ENCODE data around the gene PATJ. TPM values are rescaled to one million over a fixed set of nuclear protein-coding genes. Genes with fewer than 3 reads are reported as not detected.

The PATJ gene
- total and polyA plus RNA-seq, 2 experiments from 2014 or later: 20.0 to 44.8 TPM

GRCh38 chr1:61904354-61904753 lies 162.1 kb downstream of the PATJ start:
- no peak overlapping the region for H3K27ac ChIP-seq
- no peak for DNase-seq (ENCODE audit: low spot score)
- H3K4me1 ChIP-seq (ENCODE audit: insufficient read depth): peaks cover 3% of the 10 kb centered on the region
- TF ChIP-seq, protein P1, sequence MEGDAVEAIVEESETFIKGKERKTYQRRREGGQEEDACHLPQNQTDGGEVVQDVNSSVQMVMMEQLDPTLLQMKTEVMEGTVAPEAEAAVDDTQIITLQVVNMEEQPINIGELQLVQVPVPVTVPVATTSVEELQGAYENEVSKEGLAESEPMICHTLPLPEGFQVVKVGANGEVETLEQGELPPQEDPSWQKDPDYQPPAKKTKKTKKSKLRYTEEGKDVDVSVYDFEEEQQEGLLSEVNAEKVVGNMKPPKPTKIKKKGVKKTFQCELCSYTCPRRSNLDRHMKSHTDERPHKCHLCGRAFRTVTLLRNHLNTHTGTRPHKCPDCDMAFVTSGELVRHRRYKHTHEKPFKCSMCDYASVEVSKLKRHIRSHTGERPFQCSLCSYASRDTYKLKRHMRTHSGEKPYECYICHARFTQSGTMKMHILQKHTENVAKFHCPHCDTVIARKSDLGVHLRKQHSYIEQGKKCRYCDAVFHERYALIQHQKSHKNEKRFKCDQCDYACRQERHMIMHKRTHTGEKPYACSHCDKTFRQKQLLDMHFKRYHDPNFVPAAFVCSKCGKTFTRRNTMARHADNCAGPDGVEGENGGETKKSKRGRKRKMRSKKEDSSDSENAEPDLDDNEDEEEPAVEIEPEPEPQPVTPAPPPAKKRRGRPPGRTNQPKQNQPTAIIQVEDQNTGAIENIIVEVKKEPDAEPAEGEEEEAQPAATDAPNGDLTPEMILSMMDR (IDR thresholded peaks at IDR 0.05; ENCODE audit: poor library complexity): no peak
- TF ChIP-seq EZH2 (IDR thresholded peaks at IDR 0.05; ENCODE audit: borderline replicate concordance) (no peak), EZH2phosphoT487 (IDR thresholded peaks at IDR 0.05; ENCODE audit: low read depth, severe bottlenecking, unreplicated experiment) (no peak)
- no peaks in the 10 kb centered on the region for H3K79me2 ChIP-seq
- no peaks in the 10 kb centered on the region for H3K9me2 ChIP-seq (replicated peaks; ENCODE audit: insufficient read depth)
- H3K4me2 ChIP-seq: no peak overlapping the region
- no peaks in the 10 kb centered on the region for H4K20me1 ChIP-seq (ENCODE audit: insufficient read depth, poor library complexity, severe bottlenecking)
- peaks cover 4% of the 10 kb centered on the region for H3K36me3 ChIP-seq (replicated peaks; ENCODE audit: insufficient read depth, low read depth)
- H3K27me3 ChIP-seq: no peaks in the 10 kb centered on the region
- H2AFZ ChIP-seq: no peak overlapping the region
- H3K4me3 ChIP-seq: no peak overlapping the region
- WGBS (ENCODE audit: low lambda C conversion rate, missing lambda C conversion rate): 96% methylated on average over 1 of the region's 1 CpG
- no peaks in the 10 kb centered on the region for H3K9me3 ChIP-seq (ENCODE audit: low read depth)

GRCh38 chr1:61907102-61907501 lies 164.8 kb downstream of the PATJ start:
- 89% methylated on average over 4 of the region's 4 CpGs for WGBS (ENCODE audit: low lambda C conversion rate, missing lambda C conversion rate)
- no peaks in the 10 kb centered on the region for H3K79me2 ChIP-seq

DNA sequence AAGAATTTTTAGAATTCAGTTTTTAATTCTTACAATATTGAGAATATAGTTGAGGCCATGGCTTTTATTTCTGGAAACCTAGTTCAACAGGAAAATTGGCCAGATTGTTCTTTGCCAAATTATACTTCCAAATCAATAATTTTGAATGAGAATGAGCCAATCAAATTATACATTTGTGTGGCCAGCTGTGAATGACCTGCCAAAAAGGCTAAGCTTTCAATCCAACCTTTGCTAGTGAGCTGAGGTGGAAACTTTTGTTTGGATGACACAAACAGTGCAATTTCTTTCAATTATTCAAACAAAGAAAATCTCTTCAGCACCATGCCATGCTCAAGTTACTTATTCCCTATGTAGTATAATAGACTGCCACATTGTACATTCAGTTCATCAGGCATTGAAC lies 167.8 kb downstream of the PATJ start:
- no peaks in the 10 kb centered on the region for H3K4me1 ChIP-seq (ENCODE audit: insufficient read depth)
- H4K20me1 ChIP-seq (ENCODE audit: insufficient read depth, poor library complexity, severe bottlenecking): no peaks in the 10 kb centered on the region
- H3K9me3 ChIP-seq (ENCODE audit: low read depth): no peaks in the 10 kb centered on the region
- H3K27ac ChIP-seq: no peak overlapping the region
- H3K79me2 ChIP-seq: no peaks in the 10 kb centered on the region
- H3K4me2 ChIP-seq: no peak overlapping the region
- no peak overlapping the region for H3K4me3 ChIP-seq
- no peak for DNase-seq (ENCODE audit: low spot score)
- no peak overlapping the region for H2AFZ ChIP-seq
- H3K27me3 ChIP-seq: no peaks in the 10 kb centered on the region
- H3K9me2 ChIP-seq (replicated peaks; ENCODE audit: insufficient read depth): no peaks in the 10 kb centered on the region
- TF ChIP-seq, protein P1 (IDR thresholded peaks at IDR 0.05; ENCODE audit: poor library complexity): no peak
- TF ChIP-seq EZH2phosphoT487 (IDR thresholded peaks at IDR 0.05; ENCODE audit: low read depth, severe bottlenecking, unreplicated experiment): no peak
- TF ChIP-seq EZH2 (IDR thresholded peaks at IDR 0.05; ENCODE audit: borderline replicate concordance): no peak
- H3K36me3 ChIP-seq (replicated peaks; ENCODE audit: insufficient read depth, low read depth): no peaks in the 10 kb centered on the region

More at GRCh38 chr1:61907102-61907501, 164.8 kb downstream of the PATJ start:
- Histone ChIP-seq H4K20me1 (ENCODE audit: insufficient read depth, poor library complexity, severe bottlenecking) (no peaks in the 10 kb centered on the region), H3K4me1 (ENCODE audit: insufficient read depth) (no peaks in the 10 kb centered on the region), H3K4me2 (no peak overlapping the region), H3K36me3 (replicated peaks; ENCODE audit: insufficient read depth, low read depth) (peaks cover 4% of the 10 kb centered on the region), H3K4me3 (no peak overlapping the region), H3K9me3 (ENCODE audit: low read depth) (no peaks in the 10 kb centered on the region), H3K27ac (no peak overlapping the region), H2AFZ (no peak overlapping the region), H3K27me3 (no peaks in the 10 kb centered on the region), H3K9me2 (replicated peaks; ENCODE audit: insufficient read depth) (no peaks in the 10 kb centered on the region)
- TF ChIP-seq EZH2 (IDR thresholded peaks at IDR 0.05; ENCODE audit: borderline replicate concordance) (no peak), EZH2phosphoT487 (IDR thresholded peaks at IDR 0.05; ENCODE audit: low read depth, severe bottlenecking, unreplicated experiment) (no peak)
- TF ChIP-seq, protein P1 (IDR thresholded peaks at IDR 0.05; ENCODE audit: poor library complexity): no peak
- DNase-seq (ENCODE audit: low spot score): no peak

Measured in hepatocyte (in vitro differentiated cells).